GM11168 (cell line): ENCODE results near the gene WDR18.

ENCODE experiments used
- in situ Hi-C: fragments of 300-500 bp; cut with MboI; formaldehyde crosslinking; loops from one replicate; pipeline ENCODE4 v1.12.0; 2022; ENCODE audit warnings: low sequenced_read_pairs; ENCODE audit not compliant: unreplicated experiment

The WDR18 gene

DNA sequence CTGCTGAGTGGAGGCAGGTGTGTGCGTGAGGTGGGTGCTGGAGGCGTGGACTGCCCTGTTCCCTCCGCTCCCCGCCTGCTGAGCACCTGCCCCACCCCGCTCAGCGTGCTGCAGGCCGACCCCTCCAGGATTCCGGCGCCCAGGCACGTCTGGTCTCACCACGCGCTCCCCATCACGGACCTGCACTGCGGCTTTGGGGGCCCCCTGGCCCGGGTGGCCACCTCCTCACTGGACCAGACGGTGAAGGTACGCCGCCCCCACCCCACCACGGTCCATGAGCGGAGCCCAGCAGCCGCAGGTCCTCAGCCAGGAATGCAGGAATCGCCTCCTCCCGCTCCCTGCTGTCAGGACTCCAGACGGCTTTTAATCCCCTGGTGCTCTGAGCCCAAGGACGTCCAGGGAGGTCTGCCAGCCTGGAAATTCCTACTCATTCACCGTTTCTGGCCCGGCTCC is 6.0 kb downstream of the WDR18 start:
- in situ Hi-C loops, result no loop called here

DNA sequence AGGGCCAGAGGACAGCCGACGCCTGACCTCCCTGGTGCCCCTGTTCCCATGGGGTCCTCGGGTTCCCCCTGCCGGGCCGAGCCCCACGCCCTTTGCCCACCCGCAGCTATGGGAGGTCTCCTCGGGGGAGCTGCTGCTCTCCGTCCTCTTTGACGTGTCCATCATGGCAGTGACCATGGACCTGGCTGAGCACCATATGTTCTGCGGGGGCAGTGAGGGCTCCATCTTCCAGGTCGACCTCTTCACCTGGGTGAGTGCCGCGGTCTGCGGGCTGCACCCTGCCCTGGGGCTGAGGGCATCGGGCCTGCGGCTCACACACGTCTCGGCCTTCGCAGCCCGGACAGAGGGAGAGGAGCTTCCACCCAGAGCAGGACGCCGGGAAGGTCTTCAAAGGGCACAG is 6.6 kb downstream of the WDR18 start:
- in situ Hi-C loops, result no loop called here

DNA sequence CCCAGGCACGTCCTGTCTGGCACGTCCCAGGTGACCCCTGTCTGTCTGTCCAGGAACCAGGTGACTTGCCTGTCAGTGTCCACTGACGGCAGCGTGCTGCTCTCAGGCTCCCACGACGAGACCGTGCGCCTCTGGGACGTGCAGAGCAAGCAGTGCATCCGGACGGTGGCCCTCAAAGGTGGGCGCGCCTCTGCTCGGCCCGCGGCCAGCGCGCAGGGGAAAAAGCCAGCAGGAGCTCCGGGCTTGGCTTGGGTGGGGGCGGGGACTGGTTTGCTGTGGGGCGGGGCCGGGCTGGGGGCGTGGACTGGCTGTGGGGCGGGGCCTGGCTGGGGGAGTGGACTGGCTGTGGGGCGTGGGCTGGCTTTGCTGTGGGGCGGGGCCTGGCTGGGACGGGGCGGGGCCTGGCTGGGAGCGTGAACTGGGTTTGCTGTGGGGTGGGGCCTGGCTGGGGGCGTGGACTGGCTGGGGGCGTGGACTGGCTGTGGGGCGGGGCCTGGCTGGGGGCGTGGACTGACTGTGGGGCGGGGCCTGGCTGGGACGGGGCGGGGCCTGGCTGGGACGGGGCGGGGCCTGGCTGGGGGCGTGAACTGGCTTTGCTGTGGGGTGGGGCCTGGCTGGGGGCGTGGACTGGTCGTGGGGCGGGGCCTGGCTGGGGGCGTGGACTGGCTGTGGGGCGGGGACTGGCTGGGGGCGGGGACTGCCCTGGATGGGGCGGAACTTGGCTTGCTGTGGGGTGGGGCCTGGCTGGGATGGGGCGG is 7.2 kb downstream of the WDR18 start:
- in situ Hi-C loops, result no loop called here

DNA sequence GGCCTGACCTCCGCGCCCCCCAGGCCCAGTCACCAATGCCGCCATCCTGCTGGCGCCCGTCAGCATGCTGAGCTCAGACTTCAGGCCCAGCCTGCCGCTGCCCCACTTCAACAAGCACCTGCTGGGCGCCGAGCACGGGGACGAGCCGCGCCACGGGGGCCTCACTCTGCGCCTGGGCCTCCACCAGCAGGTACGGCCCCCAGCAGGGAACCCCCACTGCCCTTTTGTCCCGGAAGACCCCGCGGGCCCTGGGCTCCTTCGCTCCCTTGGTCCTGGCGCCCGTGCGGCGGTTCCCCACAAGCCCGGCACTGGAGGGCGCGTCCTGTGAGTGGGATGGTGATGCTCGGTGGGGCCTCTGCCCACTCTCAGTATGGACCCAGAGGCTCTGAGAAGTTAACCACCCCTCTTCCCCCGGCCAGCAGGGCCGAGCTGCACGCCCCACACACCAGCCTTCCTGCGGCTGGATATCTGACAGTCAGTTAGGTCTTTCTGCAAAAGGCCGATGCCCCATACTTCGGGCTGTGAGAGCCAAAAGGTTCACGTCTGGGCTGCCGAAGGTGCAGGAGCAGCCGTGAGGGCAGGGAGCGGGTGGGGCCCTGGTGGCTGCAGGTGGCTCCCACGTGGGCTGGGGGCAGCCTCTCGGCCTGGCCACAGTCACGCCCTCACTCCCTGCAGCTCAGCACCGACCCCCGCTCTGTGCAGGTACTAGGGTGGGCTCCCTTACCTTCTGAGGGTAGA is 8.0 kb downstream of the WDR18 start:
- in situ Hi-C loops, result no loop called here

DNA sequence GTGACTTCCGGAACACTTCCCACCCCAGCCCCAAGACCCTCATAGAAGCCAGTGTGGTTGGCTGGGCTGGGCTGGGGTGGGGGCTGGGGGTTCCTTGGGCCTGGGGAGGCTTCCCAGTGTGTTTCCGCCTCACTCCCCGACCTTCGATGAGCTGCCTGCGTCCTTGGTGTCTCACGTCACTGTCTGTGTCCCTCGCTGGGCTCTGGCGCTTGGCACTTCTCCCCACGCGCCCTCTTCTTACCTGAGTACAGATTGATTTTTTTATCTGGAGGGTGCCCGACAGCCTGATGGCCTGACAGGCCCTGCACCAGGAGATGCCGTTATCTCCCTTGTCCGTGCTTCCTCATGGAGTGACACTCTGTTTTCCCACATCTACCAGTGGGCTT is 8.5 kb downstream of the WDR18 start:
- in situ Hi-C loops, result no loop called here

DNA sequence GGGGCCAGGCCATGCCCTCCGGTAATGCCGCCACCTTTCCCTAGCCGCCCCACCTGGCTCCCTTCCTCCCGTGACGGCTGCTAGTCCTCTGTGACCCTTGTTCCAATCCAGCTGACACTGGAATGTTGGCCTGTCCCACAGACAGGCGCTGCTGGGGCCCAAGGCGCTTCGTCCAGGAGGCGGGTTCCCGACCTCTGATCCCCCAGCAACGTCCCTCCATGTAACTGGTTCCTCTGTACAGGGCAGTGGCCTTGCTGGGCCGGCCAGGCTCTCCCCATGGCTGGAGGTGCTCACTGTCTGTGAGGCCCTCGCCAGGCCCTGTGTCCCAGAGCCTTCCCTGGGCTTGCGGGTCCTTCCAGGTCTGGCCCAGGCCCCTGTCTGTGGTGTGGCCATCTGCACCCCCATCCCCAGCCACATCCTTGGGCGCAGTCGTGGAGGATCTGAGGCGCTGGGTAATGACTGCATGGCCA is 9.3 kb downstream of the WDR18 start:
- in situ Hi-C loops, result no loop called here

DNA sequence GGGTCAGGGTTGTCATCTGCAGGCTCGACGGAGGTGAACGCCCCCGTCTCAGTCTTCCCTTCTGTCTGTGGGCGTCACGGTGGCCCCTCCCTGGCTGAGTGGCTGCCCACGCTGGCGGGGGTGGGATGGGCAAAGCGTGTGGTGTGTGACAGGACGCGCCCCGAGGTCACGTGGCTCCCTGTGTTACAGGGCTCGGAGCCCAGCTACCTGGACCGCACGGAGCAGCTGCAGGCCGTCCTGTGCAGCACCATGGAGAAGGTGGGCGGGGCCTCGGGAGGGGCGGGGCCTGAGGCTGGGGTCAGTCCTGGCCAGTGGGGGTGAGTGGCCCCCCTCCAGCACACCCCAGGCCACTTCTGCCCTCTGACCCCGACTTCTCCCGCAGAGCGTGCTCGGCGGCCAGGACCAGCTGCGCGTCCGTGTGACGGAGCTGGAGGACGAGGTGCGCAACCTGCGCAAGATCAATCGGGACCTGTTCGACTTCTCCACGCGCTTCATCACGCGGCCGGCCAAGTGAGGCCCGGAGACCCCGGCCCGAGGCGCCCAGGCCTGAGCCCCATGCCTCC is 9.8 kb downstream of the WDR18 start:
- in situ Hi-C loops, result no loop called here

DNA sequence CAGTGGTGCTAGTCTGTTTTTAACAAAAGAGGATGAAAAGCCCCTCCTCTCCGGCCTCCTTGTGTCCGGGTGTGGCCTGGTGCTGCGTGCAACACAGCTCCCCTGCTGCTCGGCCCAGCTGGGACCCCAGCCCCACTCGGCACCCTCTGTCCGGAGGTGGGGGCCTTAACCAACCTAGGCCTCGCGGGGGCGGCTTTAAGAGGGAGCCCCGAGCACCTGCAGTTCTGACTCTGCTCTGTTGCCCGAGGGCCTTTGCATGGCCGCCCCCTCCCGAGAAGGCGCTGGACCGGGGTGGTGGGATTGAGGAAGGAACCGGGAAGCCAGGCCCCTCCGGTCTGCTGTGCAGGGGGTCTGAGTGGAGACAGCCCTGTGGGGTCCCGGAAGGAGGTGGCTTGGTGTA is 10.4 kb downstream of the WDR18 start:
- in situ Hi-C loops, result no loop called here

DNA sequence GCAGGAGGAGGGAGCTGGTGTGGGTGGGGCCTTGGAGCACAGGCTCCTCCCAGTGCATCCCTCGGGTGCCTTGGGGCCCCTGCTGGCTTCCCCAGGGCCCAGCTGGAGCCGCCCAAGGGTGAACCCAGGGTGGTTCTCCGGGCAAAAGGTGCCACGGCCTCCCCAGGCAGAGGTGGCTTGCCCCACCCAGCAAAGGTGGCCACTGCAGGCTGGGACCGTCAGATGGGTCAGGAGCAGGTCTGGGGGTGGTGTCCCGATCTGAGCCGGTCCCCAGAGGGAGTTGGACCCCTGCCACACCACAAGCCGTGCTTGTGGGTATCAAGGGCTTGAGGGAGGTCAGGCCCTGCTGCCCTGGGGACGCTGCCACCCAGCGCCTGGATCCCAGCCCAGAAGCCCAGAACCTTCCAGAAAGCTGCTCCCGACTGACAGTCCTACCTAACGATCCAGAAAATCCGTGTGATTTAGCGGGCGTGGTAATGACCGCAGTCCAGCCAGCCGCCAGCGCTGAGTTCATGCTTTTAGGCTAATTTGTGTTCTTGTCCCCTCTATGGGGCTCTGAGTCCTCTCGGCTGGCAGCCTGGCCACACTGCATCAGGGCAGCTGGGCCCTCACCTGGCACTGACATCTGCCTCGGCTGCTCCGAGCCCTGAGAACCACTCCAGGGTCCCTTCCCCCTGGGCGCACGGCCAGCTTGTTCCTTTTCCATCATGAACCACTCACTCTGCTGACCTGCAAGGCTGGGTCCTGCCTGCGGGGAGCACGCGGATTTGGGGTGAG is 11.1 kb downstream of the WDR18 start:
- in situ Hi-C loops, result no loop called here

DNA sequence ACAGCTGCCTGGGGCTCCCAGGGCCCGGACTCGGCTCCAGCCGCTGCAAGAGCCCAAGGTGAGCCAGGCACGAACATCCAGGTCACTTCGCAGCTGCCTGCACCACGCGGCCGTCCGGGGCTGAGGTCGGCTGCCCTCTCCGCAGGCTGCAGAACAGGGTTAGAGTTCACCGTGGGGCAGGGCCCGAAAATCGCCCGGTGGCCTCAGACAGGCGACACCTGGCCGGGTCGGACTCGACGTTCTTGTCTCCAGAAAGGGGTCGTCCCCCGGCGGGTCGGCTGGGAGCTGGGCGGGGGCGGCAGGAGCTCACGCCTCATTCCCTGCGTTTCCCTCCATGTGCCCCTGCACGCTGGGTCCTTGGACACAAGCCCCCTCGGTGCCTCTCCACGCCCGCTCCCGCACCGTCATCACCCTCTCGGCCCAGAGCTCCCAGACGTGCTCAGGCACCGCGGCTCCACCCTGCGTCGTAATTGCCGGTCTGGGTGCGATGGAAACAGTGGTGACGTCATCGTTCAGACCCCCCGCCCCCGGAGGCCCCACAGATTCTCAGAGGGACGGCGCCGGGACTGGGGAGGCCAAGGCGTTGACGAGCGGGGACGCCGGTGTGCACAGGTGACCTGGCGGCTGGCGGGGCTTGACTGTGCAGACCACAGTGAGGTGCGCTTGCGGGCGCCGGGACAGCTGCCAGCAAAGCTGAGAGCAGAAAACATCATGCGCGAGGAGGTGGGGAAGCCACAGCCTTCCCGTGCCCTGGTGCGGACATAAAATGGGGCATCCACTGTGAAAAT is 12.1 kb downstream of the WDR18 start:
- in situ Hi-C loops, result no loop called here

DNA sequence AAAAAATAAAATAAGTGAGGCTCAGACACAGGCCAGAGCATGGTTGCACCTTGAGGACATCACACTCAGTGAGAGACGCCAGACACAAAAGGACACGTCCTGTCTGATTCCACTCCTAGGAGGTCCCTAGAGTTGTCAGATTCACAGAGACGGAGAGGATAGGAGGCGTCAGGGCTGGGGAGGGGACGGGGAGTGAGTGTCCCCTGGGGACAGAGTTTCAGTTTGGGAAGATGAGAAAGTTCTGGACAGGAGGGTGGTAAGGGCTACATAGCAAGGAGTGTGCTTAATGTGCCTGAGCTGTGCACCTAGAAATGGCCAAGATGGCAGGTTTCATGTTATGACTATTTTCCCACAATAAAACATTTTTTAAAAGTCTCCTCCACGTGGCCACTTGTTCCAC is 13.9 kb downstream of the WDR18 start:
- in situ Hi-C loops, result no loop called here

DNA sequence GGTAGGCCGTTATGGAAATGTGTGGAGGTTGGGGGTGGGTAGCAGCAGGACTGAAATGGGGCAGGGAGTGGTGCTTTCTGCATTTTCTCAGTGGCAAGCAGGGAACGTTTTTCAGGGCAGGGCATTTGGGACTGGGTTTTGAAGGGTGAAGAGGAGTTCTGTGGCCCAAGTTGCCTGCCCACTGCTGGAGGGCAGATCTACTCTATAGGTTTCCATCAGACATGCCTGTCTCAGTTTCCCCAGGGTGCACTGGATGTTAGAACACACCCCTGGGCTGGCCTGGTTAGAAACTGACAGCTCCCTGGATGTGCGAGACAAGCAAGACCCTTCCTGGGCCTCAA is 15.2 kb downstream of the WDR18 start:
- in situ Hi-C loops, result no loop called here

DNA sequence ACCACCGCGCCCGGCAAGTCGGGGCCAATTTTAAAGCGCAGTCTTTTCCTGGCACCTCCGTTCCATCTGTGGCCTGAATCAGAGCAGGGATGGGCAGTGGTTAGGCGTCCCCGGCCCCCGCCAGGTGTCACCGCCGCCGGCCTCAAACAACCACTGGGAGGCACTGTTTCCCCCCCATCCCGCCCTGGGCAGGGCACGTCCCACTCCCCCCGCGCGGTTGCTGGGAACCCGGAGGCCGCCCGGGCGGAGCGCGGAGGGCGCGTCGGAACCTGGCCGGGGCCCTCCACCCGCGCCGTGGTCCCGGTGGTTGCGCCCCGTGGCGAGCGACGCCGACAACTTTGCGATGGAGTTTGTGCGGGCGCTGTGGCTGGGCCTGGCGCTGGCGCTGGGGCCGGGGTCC is 15.9 kb downstream of the WDR18 start, which contains the start of gene GRIN3B:
GRIN3B (plus strand) TSS at position 325 of the 400 bp plus-strand sequence; CDS start at position 344, 19 bp downstream.
- in situ Hi-C loops, result no loop called here

DNA sequence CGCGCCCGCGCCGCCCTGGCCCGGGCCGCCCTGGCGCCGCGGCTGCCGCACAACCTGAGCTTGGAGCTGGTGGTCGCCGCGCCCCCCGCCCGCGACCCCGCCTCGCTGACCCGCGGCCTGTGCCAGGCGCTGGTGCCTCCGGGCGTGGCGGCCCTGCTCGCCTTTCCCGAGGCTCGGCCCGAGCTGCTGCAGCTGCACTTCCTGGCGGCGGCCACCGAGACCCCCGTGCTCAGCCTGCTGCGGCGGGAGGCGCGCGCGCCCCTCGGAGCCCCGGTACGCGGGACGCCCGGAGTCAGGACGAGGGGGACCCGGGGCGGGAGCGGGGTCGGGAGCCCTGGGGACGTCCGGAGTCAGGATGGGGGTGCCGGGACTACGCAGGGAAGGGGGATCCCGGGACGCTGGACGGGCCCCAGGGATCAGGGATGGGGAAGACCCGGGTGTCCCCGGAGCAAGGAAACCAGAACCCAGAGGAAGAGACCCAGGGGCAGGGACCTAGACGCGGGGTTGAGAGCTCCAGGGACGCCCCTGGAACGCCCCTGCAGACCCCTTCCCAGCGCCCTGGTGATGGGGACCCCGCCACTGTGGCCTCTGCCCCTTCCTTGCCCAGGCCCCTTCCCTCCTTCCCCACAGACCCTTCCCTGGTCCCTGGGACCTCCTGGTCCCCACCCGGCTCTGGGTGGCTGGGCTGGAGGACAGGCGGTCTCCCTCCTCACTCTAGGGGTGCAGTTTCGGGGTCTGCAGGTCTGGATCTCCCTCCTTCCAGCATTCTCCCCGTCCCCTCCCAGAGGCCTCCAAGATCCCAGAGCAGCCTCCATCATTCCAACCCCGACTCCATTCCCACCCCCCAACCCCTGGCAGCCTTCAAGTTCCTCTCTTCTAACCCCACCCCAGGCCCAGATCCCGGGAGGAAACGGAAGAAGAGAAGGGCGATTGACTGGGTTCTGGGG is 16.7 kb downstream of the WDR18 start:
- in situ Hi-C loops, result no loop called here

DNA sequence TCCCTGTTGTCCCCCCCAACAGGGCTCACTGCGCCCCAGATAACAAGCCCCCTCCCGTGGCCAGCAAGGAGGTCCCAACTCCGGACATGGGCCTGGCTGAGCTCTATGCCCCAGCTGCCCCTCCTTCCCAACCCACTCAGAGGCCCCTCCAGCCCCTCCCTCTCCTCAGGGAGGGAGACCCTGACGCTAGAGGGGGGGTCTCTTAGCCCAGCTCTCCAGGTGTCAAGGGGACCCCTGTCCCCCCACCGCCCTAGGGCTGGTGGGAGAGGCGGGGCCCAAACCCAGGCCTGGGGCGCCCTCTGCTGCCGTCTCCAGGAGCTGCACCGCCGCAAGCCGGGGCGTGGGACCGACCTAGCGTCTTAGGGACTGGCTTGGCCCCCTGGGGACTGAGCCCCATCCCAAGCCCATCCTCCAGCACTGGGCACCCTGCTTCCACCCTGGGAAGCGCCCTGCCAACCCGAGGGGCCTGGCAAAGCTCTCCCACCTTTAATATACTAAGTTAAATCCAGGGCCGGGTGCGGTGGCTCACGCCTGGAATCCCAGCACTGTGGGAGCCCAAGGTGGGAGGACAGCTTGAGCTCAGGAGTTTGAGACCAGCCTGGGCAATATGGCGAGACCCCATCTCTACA is 17.5 kb downstream of the WDR18 start:
- in situ Hi-C loops, result no loop called here

DNA sequence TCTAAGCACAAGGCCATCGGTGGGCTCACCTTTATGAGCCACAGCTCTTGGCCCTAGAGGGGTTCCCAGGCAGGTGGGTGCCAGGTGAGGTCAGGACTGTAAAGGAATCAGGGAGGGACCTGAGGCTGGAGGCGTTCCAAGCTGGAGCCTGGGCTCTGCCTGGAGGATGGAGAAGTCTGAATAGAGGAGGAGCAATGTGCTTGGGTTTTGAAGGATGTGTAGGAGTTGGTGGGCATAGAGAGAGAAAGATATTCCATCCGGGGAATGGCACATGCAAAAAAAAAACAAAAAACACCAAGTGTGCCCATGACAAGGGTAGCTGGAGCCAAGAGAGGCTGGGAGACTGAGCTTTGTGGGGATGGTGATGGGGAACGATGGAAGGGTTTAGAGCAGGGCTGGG is 18.5 kb downstream of the WDR18 start:
- in situ Hi-C loops, result no loop called here

DNA sequence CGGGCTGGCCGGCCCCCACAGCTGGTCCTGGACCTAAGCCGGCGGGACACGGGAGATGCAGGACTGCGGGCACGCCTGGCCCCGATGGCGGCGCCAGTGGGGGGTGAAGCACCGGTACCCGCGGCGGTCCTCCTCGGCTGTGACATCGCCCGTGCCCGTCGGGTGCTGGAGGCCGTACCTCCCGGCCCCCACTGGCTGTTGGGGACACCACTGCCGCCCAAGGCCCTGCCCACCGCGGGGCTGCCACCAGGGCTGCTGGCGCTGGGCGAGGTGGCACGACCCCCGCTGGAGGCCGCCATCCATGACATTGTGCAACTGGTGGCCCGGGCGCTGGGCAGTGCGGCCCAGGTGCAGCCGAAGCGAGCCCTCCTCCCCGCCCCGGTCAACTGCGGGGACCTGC is 19.1 kb downstream of the WDR18 start:
- in situ Hi-C loops, result no loop called here

DNA sequence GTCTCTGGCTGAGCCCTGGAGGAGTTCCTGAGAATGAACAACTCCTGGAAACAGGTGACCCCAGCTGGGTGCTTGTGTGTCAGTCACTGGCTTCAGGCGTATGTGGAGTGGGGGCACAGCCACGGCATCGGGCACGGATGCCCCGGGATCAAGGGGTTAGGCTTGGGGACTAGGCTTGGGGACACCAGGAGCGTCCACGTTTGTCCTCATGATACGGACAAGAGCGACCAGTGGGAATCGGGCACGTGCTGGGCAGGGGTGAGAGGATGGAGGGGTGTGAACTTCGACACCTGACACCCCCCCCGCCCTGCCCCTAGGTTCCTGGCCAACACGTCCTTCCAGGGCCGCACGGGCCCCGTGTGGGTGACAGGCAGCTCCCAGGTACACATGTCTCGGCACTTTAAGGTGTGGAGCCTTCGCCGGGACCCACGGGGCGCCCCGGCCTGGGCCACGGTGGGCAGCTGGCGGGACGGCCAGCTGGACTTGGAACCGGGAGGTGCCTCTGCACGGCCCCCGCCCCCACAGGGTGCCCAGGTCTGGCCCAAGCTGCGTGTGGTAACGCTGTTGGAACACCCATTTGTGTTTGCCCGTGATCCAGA is 20.2 kb downstream of the WDR18 start:
- in situ Hi-C loops, result no loop called here
